Measurements from ENCODE around the gene PCBD2.

GRCh38 chr5:134943547-134943946 is 38.6 kb downstream of the PCBD2 start:
- TF ChIP-seq CTCF (IDR thresholded peaks at IDR 0.05; ENCODE audit: insufficient read depth, low read length, poor library complexity, severe bottlenecking), result no peak
- TF ChIP-seq EZH2phosphoT487 (conservative IDR thresholded peaks at IDR 0.05; ENCODE audit: low read length), result no peak
